ENCODE measurements around the gene LRRN2. TPM values are rescaled to one million over a fixed set of nuclear protein-coding genes. Genes with fewer than 3 reads are reported as not detected.

The LRRN2 gene
- total and polyA plus RNA-seq, 2 donors (not counting 3 experiments of a cell fraction or from before 2014, with no cell fraction given): not detected

- intact Hi-C loops (cut with micrococcal nuclease) (no loop called here), dilution Hi-C loops (cut with MboI; ENCODE audit: extremely low pct_ligation_motif_present, low sequenced_read_pairs) (no loop called here)
- POLR2A ChIA-PET: no interaction called here
- Histone ChIP-seq H2AFZ (ENCODE audit: low read depth, low read length) (no peak overlapping the region), H3K27me3 (ENCODE audit: control insufficient read depth in 2 of 2, insufficient read depth in 2 of 2, low read length in 2 of 2) (peaks cover 2 to 3% of the 10 kb centered on the region in 2 experiments), H3K4me1 (ENCODE audit: control insufficient read depth, extremely low read depth, insufficient read depth, low read length) (no peaks in the 10 kb centered on the region), H3K79me2 (ENCODE audit: control insufficient read depth, insufficient read depth, low read length) (no peaks in the 10 kb centered on the region), H3K9me3 (replicated peaks; ENCODE audit: control insufficient read depth, insufficient read depth, low read length) (no peaks in the 10 kb centered on the region), H3K27ac (ENCODE audit: insufficient read depth, low read depth, low read length) (no peak overlapping the region), H3K9me1 (replicated peaks; ENCODE audit: control insufficient read depth, extremely low read depth, insufficient read depth, low read length) (no peaks in the 10 kb centered on the region), H4K20me1 (replicated peaks; ENCODE audit: control insufficient read depth, extremely low read depth, insufficient read depth, low read length) (no peaks in the 10 kb centered on the region), H3K4me2 (ENCODE audit: insufficient read depth, low read length) (no peak overlapping the region), H3K4me3 (replicated peaks in 1 of 3; ENCODE audit: insufficient read depth in 1 of 3, low read depth in 1 of 3, low read length in 3 of 3) (no peak overlapping the region), H3K9ac (replicated peaks; ENCODE audit: extremely low read depth, insufficient read depth, low read length) (no peak overlapping the region), H3K36me3 (ENCODE audit: control insufficient read depth in 2 of 2, extremely low read depth in 1 of 2, insufficient read depth in 2 of 2, low read length in 2 of 2) (no peaks in the 10 kb centered on the region)
- CTCF ChIA-PET: no interaction called here
- no TSS peak for BruUV-seq (replicated peaks)
- FAIRE-seq (no peak), DNase-seq (ENCODE audit: low read depth, low spot score) (no peak)
- TF ChIP-seq JUN (IDR thresholded peaks at IDR 0.05; ENCODE audit: borderline replicate concordance, insufficient read depth, insufficient read length, low read depth) (no peak), MAX (IDR thresholded peaks at IDR 0.05; ENCODE audit: insufficient read depth, insufficient read length) (no peak), GATA2 (IDR thresholded peaks at IDR 0.05; ENCODE audit: insufficient read depth, insufficient read length, low read depth, low read length) (no peak), EZH2 (IDR thresholded peaks at IDR 0.05; ENCODE audit: borderline replicate concordance, low read depth, low read length, severe bottlenecking) (no peak), FOS (IDR thresholded peaks at IDR 0.05; ENCODE audit: borderline replicate concordance, insufficient read depth, low read length) (no peak), CTCF (IDR thresholded peaks at IDR 0.05; ENCODE audit: extremely low read depth in 1 of 2, insufficient read depth in 1 of 2, low read depth in 1 of 2, low read length in 2 of 2) (no peak)
Measured at GRCh38 chr1:204670152-204670927, 15.2 kb downstream of the LRRN2 start.
